IMR-90 (cell line): Measurements from ENCODE around the gene CDK17. TPM values are rescaled to one million over a fixed set of nuclear protein-coding genes. Genes with fewer than 3 reads are reported as not detected.

Experiments used
- ATAC-seq: fragments of 200-7000 bp; cut with Tn5 transposase; 2 replicates; pipeline ENCODE4 v1.9.1; 2020; ENCODE audit warnings: low read depth, mild to moderate bottlenecking, moderate library complexity
- BruUV-seq: library from RNA; stranded (reverse); fragments of 400-500 nt; replicated peaks from 2 replicates; lab custom pipeline; 2021; lab: Mats Ljungman, UMichigan
- CTCF ChIA-PET: fragments of 300-600 bp; formaldehyde crosslinking; extraction: SDS; loops from one replicate; lab custom pipeline; 2021; ENCODE audit warnings: antibody characterized with exemption; lab: Yijun Ruan, JAX
- POLR2A ChIA-PET: fragments of 300-600 bp; sonication (Branson Sonifier 250); formaldehyde crosslinking; loops from one replicate; lab custom pipeline; 2022; ENCODE audit warnings: antibody characterized with exemption; ENCODE audit not compliant: unreplicated experiment; lab: Charles Lee
- DNase-seq: peaks from one replicate; pipeline ENCODE4 v3.0.0; 2013
- H2AFZ ChIP-seq: replicated peaks from 2 replicates; pipeline ENCODE3; 2013; ENCODE audit warnings: low read length, mild to moderate bottlenecking; ENCODE audit not compliant: poor library complexity
- H2AK5ac ChIP-seq: 2 replicates; pipeline ENCODE4 v1.6.1; 2013; ENCODE audit warnings: low read depth, low read length, inconsistent platforms
- H2AK9ac ChIP-seq: replicated peaks from 2 replicates; pipeline ENCODE3; 2013; ENCODE audit warnings: mild to moderate bottlenecking, low read depth, low read length, moderate library complexity; ENCODE audit not compliant: poor library complexity
- H2BK120ac ChIP-seq: 2 replicates; pipeline ENCODE4 v1.6.1; 2013; ENCODE audit warnings: low read depth, low read length, inconsistent platforms
- H2BK15ac ChIP-seq: 3 replicates; pipeline ENCODE4 v1.6.1; 2013; ENCODE audit warnings: low read depth, low read length, inconsistent platforms
- H2BK20ac ChIP-seq: 2 replicates; pipeline ENCODE4 v1.6.1; 2013; ENCODE audit warnings: low read depth, mild to moderate bottlenecking, inconsistent platforms, low read length, moderate library complexity
- H2BK5ac ChIP-seq: 2 replicates; pipeline ENCODE4 v1.6.1; 2013; ENCODE audit warnings: mild to moderate bottlenecking, low read depth, low read length, inconsistent platforms; ENCODE audit not compliant: poor library complexity, severe bottlenecking
- H3K14ac ChIP-seq: replicated peaks from 2 replicates; pipeline ENCODE4 v1.6.1; 2013; ENCODE audit warnings: low read depth, low read length, inconsistent platforms
- H3K18ac ChIP-seq: 2 replicates; pipeline ENCODE4 v1.6.1; 2013; ENCODE audit warnings: low read depth, low read length, control low read depth
- H3K23ac ChIP-seq: 2 replicates; pipeline ENCODE4 v1.6.1; 2013; ENCODE audit warnings: low read depth, low read length, inconsistent platforms
- H3K27ac ChIP-seq: 2 replicates; pipeline ENCODE4 v1.5.1; 2013; ENCODE audit warnings: mild to moderate bottlenecking, control low read depth, low read length; ENCODE audit not compliant: insufficient read depth
- H3K27me3 ChIP-seq: 2 replicates; pipeline ENCODE4 v1.6.1; 2013; ENCODE audit warnings: low read length; ENCODE audit not compliant: control insufficient read depth, insufficient read depth
- H3K36me3 ChIP-seq: 2 replicates; pipeline ENCODE4 v1.6.1; 2013; ENCODE audit warnings: low read length, mixed read lengths; ENCODE audit not compliant: control insufficient read depth, insufficient read depth
- H3K4ac ChIP-seq: 2 replicates; pipeline ENCODE4 v1.6.1; 2013; ENCODE audit warnings: low read depth, low read length, inconsistent platforms
- H3K4me1 ChIP-seq: 2 replicates; pipeline ENCODE4 v1.6.1; 2013; ENCODE audit warnings: low read length, mixed read lengths; ENCODE audit not compliant: control insufficient read depth, insufficient read depth
- H3K4me2 ChIP-seq: 2 replicates; pipeline ENCODE4 v1.6.1; 2013; ENCODE audit warnings: low read depth, mild to moderate bottlenecking, control low read depth, low read length, moderate library complexity
- H3K4me3 ChIP-seq: 2 replicates; pipeline ENCODE4 v1.5.1; 2013; ENCODE audit warnings: low read depth, mild to moderate bottlenecking, control low read depth, low read length, moderate library complexity; ENCODE audit not compliant: insufficient read depth
- H3K56ac ChIP-seq: 2 replicates; pipeline ENCODE4 v1.6.1; 2013; ENCODE audit warnings: low read length, inconsistent platforms; ENCODE audit not compliant: insufficient read depth; ENCODE audit errors: extremely low read depth
- H3K79me1 ChIP-seq, 2 experiments: 2 replicates each; pipeline ENCODE4 v1.6.1; 2013; ENCODE audit warnings: low read length in 2 of 2, inconsistent platforms in 1 of 2, low read depth in 1 of 2
- H3K9ac ChIP-seq: 2 replicates; pipeline ENCODE4 v1.6.1; 2013; ENCODE audit warnings: low read depth, low read length, control low read depth
- H3K9me1 ChIP-seq: 2 replicates; pipeline ENCODE4 v1.6.1; 2013; ENCODE audit warnings: low read length, inconsistent platforms; ENCODE audit not compliant: insufficient read depth
- H3K9me3 ChIP-seq: 2 replicates; pipeline ENCODE4 v1.6.1; 2013; ENCODE audit warnings: low read length; ENCODE audit not compliant: control insufficient read depth, insufficient read depth
- H4K20me1 ChIP-seq: 2 replicates; pipeline ENCODE4 v1.6.1; 2013; ENCODE audit warnings: low read length, inconsistent platforms; ENCODE audit not compliant: insufficient read depth
- H4K5ac ChIP-seq: 2 replicates; pipeline ENCODE4 v1.6.1; 2013; ENCODE audit warnings: mild to moderate bottlenecking, low read depth, low read length, control low read depth
- H4K8ac ChIP-seq, 2 experiments: 2 replicates each; pipeline ENCODE4 v1.6.1; 2013; ENCODE audit warnings: low read depth in 2 of 2, low read length in 2 of 2, control low read depth in 1 of 2, inconsistent platforms in 1 of 2
- H4K91ac ChIP-seq: 2 replicates; pipeline ENCODE4 v1.6.1; 2013; ENCODE audit warnings: low read depth, low read length, inconsistent platforms; ENCODE audit not compliant: insufficient read depth
- CEBPB ChIP-seq: IDR thresholded peaks from 2 replicates; pipeline ENCODE4 v1.6.1; 2012; ENCODE audit warnings: low read depth, low read length, improper control_type of control experiment
- CHD1 ChIP-seq: IDR thresholded peaks from 2 replicates; pipeline ENCODE4 v1.6.1; 2012; ENCODE audit warnings: low read depth, low read length, improper control_type of control experiment
- WGBS, 2 experiments: methylation state at CpG; one replicate each; pipeline versions ENCODE4 v1.1.5 to v1.1.7; 2013; ENCODE audit warnings: missing lambda C conversion rate in 2 of 2; ENCODE audit not compliant: insufficient read length in 1 of 2; ENCODE audit errors: extremely low coverage in 2 of 2; 5-methylcytosine and 5-hydroxymethylcytosine counted together
- dilution Hi-C: fragments of 300-500 bp; cut with HindIII; formaldehyde crosslinking; loops from one replicate; pipeline ENCODE4 v1.14.3; 2018; ENCODE audit warnings: low sequenced_read_pairs; ENCODE audit not compliant: unreplicated experiment
- in situ Hi-C: fragments of 300-500 bp; cut with MboI; formaldehyde crosslinking; loops from 3 replicates; pipeline ENCODE4 v1.14.3; 2019; ENCODE audit warnings: low sequenced_read_pairs, inconsistent platforms, mixed read lengths
- intact Hi-C: fragments of 100-400 bp; cut with micrococcal nuclease; formaldehyde crosslinking; loops from 2 replicates; pipeline ENCODE4 v1.10.0; 2022
- polyA plus RNA-seq, 3 experiments: library from polyadenylated mRNA; depleted of rRNA; stranded (reverse); fragments of >200 nt; gene quantifications; 2 replicates each; pipeline ENCODE4 v1.2.3, GENCODE V29; 2012; ENCODE audit warnings: low replicate concordance in 1 of 3
- total RNA-seq: library from RNA; depleted of rRNA; stranded (reverse); fragments of >200 nt; gene quantifications from 2 replicates; pipeline ENCODE4 v1.2.3, GENCODE V29; 2012

The CDK17 gene
- total and polyA plus RNA-seq, 2 of the 4 experiments (the other 2 are of a cell fraction) = 14.5 to 50.2 TPM

DNA sequence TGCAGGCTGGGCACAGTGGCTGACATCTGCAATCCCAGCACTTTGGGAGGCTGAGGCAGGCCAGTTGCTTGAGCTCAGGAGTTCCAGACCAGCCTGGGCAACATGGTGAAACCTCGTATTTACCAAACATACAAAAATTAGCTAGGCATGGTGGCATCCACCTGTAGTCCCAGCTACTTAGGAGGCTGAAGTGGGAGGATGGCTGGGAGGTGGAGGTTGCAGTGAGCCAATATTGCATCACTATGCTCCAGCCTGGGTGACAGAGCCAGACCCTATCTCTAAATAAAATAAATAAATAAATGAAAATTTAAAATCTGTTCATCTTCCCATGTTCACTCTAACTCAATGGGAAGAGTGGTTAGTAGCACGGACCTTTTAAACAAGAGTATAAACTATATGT lies 134.8 kb downstream of the CDK17 start:
- CTCF ChIA-PET = no interaction called here
- intact Hi-C loops = no loop called here

More for the DNA sequence above, 134.8 kb downstream of the CDK17 start:
- Histone ChIP-seq H3K27me3 (no peaks in the 10 kb centered on the region), H3K9me1 (peaks cover 14% of the 10 kb centered on the region), H4K91ac (no peak overlapping the region), H3K14ac (no peak overlapping the region), H3K4me1 (peaks cover 4% of the 10 kb centered on the region; the same call in 1 of the 2 replicates), H2AFZ (no peak overlapping the region), H3K79me1 (peaks cover 37 to 57% of the 10 kb centered on the region in 2 experiments), H4K20me1 (peaks cover 25% of the 10 kb centered on the region; the same call in 1 of the 2 replicates), H2AK9ac (no peak overlapping the region), H2BK15ac (no peak overlapping the region), H3K9ac (no peak overlapping the region), H3K9me3 (no peaks in the 10 kb centered on the region), H3K56ac (no peak overlapping the region), H3K4ac (no peak overlapping the region), H3K27ac (no peak overlapping the region), H3K4me3 (no peak overlapping the region), H3K23ac (no peak overlapping the region), H3K4me2 (no peak overlapping the region), H2BK20ac (no peak overlapping the region), H4K5ac (no peak overlapping the region), H3K18ac (no peak overlapping the region), H2BK120ac (no peak overlapping the region), H2BK5ac (no peak overlapping the region), H4K8ac (no peak overlapping the region), H2AK5ac (no peak overlapping the region), H3K36me3 (peaks cover 33% of the 10 kb centered on the region)
- no TSS peak for BruUV-seq
- TF ChIP-seq CHD1 (no peak), CEBPB (peak; percentile 34; the same call in 1 of the 2 replicates)
- no peak for ATAC-seq
- no peak for DNase-seq
- POLR2A ChIA-PET = interaction anchor here (0.6 kb wide), 1 partner anchor 123 kb away, joined by 3 read pairs; no protein-coding TSS in a partner anchor
- in situ Hi-C loops (no loop called here), dilution Hi-C loops (no loop called here)
- no CpG with 5 or more reads among the region's 2 CpGs for WGBS, 2 experiments
